Stimulated activated CD8-positive, alpha-beta memory T cell treated with anti-CD3 and anti-CD28 coated beads, Interleukin-4, amount 100 ng/mL, for 48 hours (primary cell): ENCODE measurements around the gene ST3GAL3.
A peak's percentile ranks its signal among the peaks of the same experiment; 100 is the strongest.
"Not testable (repeated sequence)": the region's sequence is repeated elsewhere in the genome, so short reads cannot be mapped to it uniquely, and the experiment has no call there.

ENCODE experiments used
- DNase-seq: peaks from one replicate; pipeline ENCODE4 v3.0.0-alpha.2; 2020

ST3GAL3 gene

GRCh38 chr1:43760745-43761317 is 53.5 kb downstream of the ST3GAL3 start:
- DNase-seq = no peak

- DNase-seq = peak; percentile 54
These were observed 56.2 kb downstream of the ST3GAL3 start for GRCh38 chr1:43763497-43763973.

GRCh38 chr1:43764581-43764980 is 57.2 kb downstream of the ST3GAL3 start:
- no peak for DNase-seq

GRCh38 chr1:43766086-43766784 is 58.9 kb downstream of the ST3GAL3 start:
- no peak for DNase-seq

GRCh38 chr1:43766818-43767525 is 59.6 kb downstream of the ST3GAL3 start:
- DNase-seq = no peak

DNA sequence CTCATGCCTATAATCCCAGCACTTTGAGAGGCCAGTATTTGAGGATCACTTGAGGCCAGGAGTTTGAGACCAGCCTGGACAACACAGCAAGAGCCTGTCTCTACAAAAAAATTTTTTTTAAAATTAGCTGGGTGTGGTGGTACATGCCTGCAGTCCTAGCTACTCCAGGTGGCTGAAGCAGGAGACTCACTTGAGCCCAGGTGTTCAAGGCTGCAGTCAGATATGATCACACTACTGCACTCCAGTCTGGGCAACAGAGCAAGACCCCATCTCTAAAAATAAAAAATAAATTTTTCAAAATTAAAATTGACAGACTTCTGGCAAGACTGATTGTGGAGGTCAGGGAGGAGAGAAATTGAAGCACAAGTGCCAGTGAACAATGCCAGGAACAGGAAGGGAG is 60.8 kb downstream of the ST3GAL3 start:
- DNase-seq = no peak

DNA sequence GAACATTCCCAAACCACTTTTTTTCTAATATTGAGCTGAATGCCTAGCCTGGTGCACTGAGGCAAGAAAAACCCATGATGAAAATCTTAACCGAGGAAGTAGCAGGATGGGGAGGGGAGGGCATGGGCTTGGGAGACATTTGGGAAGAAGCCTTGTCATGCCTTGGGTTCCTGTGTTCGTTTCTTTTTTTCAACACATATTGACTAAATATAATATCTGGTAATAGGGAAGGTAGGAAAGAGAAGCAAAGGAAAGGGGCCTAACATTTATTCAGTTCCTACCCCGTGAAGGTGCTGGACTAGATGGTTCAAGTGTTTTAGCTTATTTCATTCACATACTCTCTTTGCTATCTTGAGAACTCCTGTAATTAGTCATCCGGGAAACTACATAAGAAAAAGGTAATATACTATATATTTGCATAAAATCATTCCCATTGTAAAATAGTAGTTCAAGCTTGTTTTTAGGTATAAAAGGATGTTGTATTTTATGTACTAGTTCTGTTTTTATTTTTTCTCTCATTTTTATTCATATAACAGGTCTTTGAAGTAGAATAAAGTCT is 62.1 kb downstream of the ST3GAL3 start:
- no peak for DNase-seq

GRCh38 chr1:43770111-43770510 is 62.8 kb downstream of the ST3GAL3 start:
- DNase-seq = no peak

GRCh38 chr1:43772978-43773377 is 65.6 kb downstream of the ST3GAL3 start:
- DNase-seq = no peak

GRCh38 chr1:43773821-43774220 is 66.5 kb downstream of the ST3GAL3 start:
- DNase-seq = no peak

DNA sequence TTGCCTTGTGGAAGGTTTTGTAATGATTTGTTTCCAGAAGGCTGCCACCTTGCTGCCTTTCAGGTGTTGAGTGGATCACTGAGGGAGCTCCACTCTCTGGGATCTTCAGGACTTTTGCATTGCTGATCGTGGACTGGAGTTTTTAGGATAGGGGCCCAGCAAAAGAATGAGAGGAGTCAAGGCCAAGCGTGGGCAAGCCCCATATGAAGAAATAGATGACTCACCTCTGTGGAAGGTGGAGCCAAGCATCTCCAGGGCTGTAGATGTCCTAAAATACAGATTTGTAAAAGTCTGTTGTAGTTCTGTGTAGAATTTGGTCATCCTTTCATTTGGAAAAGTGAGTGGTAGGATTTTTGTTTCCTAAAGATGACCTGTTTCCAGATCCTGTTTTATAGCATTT is 67.0 kb downstream of the ST3GAL3 start:
- no peak for DNase-seq

- DNase-seq = no peak
These were observed 68.9 kb downstream of the ST3GAL3 start for GRCh38 chr1:43776043-43776761.

- DNase-seq = not testable (repeated sequence)
These were observed 70.6 kb downstream of the ST3GAL3 start for GRCh38 chr1:43777916-43778315.

DNA sequence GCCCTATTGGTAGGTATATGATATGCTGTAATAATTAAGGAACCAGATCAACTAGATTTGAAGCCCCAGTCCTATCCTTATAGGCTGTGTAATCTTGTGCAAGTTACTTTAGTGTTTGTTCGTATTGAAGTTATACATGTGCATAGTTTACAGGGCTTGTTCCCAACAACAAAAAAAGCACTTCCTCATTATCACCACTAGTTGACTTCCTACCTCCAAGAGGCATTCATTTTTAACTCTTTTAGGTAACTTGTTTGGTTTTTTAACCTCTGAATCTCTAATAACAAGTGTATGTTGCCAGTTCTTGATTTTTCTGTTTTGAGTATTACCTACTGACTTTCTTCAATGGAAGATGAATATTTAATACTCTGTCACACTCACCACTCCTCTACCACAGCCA is 71.9 kb downstream of the ST3GAL3 start:
- no peak for DNase-seq

DNA sequence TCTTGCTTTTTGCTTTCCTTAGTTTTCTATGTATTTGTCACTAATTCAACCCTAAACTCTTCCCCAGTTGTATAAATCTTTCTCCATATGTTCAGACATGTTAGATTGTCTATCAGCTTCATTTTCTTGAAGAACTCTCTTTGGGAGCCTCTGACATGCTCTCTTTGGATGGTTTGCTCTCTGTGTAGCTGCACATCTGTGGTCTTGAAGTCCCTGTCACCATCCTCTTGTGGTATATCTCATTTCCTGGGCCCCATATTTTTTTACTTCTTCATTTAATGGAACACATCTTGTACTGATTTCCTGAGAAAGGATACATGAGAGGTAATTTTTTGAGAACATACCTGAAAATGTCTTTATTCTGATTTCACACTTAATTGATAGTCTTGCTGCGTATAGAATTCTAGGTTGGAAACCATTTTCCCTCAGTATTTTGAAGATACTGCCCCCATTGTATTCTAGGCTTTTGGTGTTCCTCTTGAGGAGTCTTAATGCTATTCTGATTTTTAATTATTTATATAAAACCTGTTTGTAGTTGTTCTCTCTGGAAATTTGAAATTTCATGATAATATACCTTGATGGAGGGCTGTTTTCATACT is 72.6 kb downstream of the ST3GAL3 start:
- no peak for DNase-seq

- DNase-seq = no peak
These were observed 74.2 kb downstream of the ST3GAL3 start for GRCh38 chr1:43781574-43781973.

GRCh38 chr1:43783096-43783670 is 75.8 kb downstream of the ST3GAL3 start:
- DNase-seq = no peak

DNA sequence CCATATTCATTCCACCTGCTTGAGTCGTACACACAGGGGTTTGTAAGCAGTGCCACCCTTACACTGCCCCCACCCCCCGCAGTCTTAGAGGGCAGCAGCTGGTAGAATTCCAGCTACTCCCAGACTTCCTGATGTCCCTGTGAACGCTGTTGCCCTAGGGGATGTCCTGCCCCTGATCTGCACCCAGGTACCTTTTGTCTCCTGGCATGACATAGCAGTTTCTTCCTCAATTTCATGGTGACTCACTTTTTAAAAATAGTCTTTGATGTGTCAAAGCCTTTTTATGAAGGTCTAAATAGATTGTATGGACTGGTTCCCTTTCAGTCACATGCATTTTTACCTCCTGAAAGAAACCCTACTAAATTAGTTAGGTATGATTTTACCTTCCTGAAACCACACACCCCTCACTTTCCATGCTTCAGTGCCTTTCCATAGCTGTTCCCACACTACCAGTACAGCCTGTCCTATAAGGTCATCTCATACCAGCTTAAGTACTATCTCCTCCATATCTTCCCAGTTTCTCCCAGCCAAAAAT is 76.4 kb downstream of the ST3GAL3 start:
- no peak for DNase-seq

- no peak for DNase-seq
These were observed 79.0 kb downstream of the ST3GAL3 start for GRCh38 chr1:43786201-43786958.

- no peak for DNase-seq
These were observed 79.6 kb downstream of the ST3GAL3 start for GRCh38 chr1:43786960-43787359.
